GM21447 (cell line): Measurements from ENCODE around the gene ZMIZ1.

Source experiments
- ATAC-seq: cut with Tn5 transposase; IDR thresholded peaks from one replicate; pipeline ENCODE4 v1.9.1; 2021; ENCODE audit not compliant: unreplicated experiment

Gene ZMIZ1

GRCh38 chr10:79079054-79079397, 10.3 kb downstream of the ZMIZ1 start:
- ATAC-seq = no peak

GRCh38 chr10:79079490-79080355, 11.0 kb downstream of the ZMIZ1 start:
- no peak for ATAC-seq

- ATAC-seq = no peak
Measured at GRCh38 chr10:79081353-79082034, 12.7 kb downstream of the ZMIZ1 start.

GRCh38 chr10:79082035-79082373, 13.2 kb downstream of the ZMIZ1 start:
- ATAC-seq = no peak

- ATAC-seq = no peak
Measured at GRCh38 chr10:79082631-79083596, 14.1 kb downstream of the ZMIZ1 start.

GRCh38 chr10:79084012-79084971, 15.5 kb downstream of the ZMIZ1 start:
- ATAC-seq = peak; percentile 72

GRCh38 chr10:79084972-79085597, 16.3 kb downstream of the ZMIZ1 start:
- ATAC-seq = peak; percentile 46

- no peak for ATAC-seq
Measured at GRCh38 chr10:79086822-79087221, 18.1 kb downstream of the ZMIZ1 start.

GRCh38 chr10:79087721-79088120, 19.0 kb downstream of the ZMIZ1 start:
- no peak for ATAC-seq

GRCh38 chr10:79088176-79088575, 19.4 kb downstream of the ZMIZ1 start:
- ATAC-seq = no peak

- ATAC-seq = no peak
Measured at GRCh38 chr10:79088613-79089355, 20.0 kb downstream of the ZMIZ1 start.

GRCh38 chr10:79089632-79090031, 20.9 kb downstream of the ZMIZ1 start:
- ATAC-seq = no peak

GRCh38 chr10:79090134-79090803, 21.5 kb downstream of the ZMIZ1 start:
- peak; percentile 54 for ATAC-seq

- no peak for ATAC-seq
Measured at GRCh38 chr10:79092292-79092896, 23.6 kb downstream of the ZMIZ1 start.

GRCh38 chr10:79093658-79094411, 25.1 kb downstream of the ZMIZ1 start:
- peak; percentile 52 for ATAC-seq

- ATAC-seq = no peak
Measured at GRCh38 chr10:79094412-79095175, 25.8 kb downstream of the ZMIZ1 start.

GRCh38 chr10:79095316-79095715, 26.6 kb downstream of the ZMIZ1 start:
- no peak for ATAC-seq
